GM21619 (cell line): ENCODE data around the gene MTMR6.

ENCODE experiments used
- ATAC-seq: cut with Tn5 transposase; IDR thresholded peaks from one replicate; pipeline ENCODE4 v1.9.1; 2021; ENCODE audit not compliant: unreplicated experiment

Gene MTMR6

DNA sequence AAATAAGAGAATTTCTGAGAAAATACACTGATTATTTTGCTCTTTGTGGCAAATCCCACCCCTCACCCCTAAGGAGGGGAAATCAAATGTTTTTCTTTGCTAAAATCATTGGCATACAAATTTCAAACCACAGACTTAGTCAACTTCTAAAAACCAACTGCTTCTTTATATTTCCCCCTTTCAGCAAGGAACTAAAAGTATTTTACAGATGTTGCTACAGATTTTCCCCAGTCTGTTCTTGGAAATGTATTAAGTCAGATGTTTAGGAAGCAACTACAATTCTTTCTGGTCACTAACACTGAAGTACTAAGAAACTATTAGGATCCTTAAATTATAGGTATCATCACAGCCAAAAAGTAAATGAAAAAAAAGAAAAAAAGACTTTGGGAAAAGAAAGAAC lies 6.9 kb downstream of the MTMR6 start:
- no peak for ATAC-seq

DNA sequence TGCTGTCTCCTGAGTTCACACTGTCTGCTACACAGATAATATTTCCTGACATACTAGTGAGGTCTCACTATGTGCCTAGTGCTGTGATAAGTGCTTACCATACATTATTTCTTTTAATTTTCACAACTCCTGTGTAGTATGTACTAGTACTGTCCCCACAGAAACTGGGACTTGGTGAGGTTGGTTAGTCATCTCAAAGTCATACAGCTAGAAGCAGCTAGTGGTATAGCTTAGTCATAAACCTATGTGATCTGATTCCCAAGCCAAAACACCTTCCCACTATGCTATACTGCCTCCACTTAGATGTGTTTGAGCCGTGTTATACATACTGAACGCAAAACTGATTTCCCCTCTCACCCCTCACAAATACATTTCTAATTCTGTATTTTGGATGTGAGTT lies 10.5 kb downstream of the MTMR6 start:
- ATAC-seq = no peak

DNA sequence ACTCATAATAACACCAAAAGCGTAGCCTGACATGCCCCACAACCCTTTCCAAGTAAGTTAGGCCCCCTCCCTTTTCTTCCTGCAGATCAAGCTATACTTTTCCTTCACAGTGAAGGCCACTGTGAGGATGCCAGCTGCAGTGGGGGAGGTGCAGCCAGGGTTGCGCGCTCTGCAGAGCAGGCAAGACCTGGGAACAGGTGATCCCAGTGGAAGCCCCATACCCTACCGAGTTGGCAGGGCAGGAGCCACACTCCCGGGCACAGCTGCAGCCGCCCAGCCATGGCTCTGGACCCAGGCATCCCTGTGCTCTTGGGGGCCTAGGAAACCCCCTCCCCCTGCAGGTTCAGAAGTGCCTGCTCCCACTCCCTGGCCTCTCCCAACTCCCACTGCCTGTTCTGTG lies 18.7 kb downstream of the MTMR6 start:
- ATAC-seq = no peak

DNA sequence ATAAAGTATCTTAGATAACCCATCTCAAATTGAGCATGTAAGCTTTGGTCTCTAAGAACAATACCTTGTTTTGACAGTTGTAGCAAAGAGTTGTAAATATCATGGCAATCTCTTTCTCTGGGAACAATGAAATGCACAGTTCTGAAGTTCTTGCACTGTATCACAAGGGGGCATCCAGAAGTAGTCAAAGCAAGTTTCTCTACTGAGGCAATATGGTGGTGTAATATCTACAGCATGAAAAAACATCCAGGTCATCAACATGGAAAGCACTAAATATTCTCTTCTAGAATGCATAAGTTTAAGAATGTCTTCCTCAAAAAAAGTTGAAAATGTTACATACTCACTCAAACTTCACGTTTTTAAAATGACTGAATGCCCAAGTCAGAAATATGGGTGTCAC lies 19.6 kb downstream of the MTMR6 start:
- no peak for ATAC-seq

DNA sequence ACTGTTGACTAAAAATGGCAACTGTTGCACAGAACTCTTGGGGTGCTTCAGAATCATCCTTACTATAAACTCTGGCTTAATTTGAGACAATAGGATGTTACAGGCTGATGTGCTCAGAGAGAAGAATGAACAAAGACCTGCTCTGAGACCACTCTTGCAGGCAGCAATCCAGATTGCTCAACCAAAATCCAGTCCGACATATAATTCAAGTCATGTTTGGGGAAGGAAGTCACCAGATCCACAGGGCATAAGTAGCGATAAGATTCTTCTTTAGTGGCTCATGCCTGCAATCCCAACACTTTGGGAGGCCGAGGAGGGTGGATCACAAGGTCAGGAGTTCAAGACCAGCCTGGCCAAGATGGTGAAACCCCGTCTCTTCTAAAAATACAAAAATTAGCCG lies 20.6 kb downstream of the MTMR6 start:
- no peak for ATAC-seq

DNA sequence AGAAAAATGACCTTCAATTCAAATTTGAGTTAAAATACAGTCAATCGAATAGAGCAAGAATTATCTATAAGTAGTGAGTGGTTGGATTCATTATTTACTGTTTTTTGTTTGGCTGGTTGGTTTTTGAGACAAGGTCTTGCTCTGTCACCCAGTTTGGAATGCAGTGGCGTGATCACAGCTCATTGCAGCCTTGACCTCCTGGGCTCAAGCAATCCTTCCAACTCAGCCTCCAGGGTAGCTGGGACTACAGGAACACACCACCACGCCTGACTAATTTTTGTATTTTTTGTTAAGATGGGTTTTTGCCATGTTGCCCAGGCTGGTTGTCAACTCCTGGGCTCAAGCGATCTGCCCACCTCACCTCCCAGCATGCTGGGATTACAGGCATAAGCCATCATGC lies 25.0 kb downstream of the MTMR6 start:
- ATAC-seq = no peak

DNA sequence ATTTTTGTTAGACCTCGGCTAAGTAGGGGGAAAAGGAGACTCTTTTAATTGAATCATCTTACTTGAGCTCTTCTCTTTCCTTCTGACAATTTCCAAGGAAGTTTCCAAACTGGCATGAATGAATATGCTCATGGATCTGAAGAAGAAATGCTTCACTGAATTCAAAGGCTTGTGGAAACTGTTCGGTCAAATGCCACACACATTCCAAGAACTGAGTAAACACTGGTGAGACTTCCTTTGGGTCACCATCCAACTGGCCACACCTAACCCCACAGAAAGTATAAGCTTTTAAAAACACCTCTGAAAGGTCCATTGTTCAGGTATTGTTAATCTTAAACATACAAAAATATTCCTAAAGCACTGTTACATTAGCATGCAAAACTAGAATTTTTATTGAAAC lies 33.6 kb downstream of the MTMR6 start:
- ATAC-seq = no peak

DNA sequence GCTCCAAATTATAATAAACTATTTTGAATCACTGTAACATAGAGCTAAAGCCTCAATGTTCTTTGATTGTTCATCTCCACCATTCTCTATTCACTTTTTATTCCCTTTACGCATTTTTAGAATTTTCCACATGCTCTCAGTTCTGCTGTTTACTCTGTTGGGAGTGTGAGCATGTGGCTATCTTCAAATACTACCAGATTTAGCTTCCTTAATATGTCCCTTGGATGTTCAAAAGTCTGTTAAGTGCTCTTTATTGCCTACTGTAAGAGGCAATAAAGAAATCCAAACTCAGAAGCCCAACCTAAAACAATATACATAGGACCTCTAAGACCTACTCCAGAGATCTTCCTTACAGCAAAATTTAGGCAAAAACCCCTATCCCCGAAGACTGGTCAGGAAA lies 34.5 kb downstream of the MTMR6 start:
- no peak for ATAC-seq

DNA sequence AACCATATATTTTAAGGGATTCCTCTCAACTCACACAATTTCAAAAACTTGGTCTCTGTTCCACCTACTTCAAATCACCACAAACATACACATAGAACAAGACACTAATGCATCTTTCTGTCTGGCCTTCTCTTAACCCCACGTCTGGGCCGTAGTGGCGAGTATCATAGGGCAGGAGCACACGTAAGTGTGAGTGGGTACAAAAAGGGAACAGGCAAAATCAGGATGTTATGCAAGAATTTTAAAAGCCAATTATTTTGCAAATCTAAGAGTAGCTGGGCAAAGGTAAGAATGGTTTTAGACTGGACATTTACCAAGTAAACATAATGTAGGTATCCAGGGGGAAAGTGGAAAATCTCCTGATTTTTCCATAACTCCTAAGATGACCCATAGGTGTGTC lies 35.1 kb downstream of the MTMR6 start:
- ATAC-seq = no peak

DNA sequence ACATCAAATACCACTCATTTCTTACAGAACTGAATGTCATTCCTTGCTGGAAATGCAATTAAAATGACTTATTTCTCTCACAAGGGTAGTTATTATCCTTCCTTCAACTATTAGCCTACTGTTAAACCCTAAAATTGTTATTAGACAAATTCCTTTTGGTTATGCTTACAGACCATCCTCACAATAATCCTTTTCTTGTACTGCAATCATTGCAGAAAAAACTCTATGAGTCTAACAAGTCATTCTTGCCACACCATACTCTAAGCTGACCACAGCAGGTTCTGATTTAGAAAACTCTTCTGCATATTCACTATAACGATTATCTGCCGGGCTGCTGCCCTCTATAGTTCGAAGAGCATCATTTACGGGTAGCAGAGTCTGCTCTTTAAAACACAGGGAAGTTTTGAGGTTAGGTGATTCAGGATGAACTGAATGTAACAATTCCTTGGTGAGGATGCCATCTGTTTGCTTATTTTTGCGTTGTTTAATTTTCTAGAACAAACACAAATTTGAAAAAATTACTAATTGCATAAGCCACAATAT lies 38.2 kb downstream of the MTMR6 start:
- ATAC-seq = peak; percentile 76

DNA sequence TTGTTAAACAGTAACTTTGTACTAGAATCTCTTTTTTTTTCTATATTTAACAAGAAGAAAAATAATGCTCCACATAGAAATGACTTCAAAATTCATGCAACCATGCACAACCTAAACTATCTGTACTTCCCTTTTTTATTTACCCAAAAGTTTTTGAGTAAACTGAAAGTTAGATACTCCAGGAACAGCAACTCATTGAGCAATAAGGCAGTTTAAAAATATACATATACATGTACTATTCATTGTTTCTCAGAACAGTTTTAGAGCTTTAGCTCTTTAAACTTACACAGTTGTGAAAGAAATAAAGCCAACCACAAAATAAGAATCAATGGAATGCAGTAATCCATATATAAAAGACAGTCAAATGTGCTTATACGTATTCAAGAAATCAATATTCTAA lies 39.2 kb downstream of the MTMR6 start:
- ATAC-seq = no peak

DNA sequence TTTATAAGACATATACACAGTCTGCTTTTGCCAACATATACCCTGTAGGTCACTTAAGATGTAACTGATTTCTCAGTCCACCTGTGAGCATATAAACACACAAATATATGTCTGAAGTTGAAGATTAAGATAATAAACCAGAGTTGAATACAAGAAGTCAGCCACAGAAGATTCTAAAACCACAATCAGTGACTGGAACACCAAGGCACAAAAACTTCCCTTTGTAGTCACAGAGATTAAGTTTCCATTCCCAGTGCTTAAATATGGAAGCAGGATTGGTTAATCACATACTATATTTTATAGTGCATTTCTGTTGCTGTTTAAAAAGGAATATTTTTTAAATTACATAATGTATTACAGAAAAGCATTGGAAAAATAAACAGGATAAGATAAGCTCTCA lies 39.9 kb downstream of the MTMR6 start:
- ATAC-seq = no peak

DNA sequence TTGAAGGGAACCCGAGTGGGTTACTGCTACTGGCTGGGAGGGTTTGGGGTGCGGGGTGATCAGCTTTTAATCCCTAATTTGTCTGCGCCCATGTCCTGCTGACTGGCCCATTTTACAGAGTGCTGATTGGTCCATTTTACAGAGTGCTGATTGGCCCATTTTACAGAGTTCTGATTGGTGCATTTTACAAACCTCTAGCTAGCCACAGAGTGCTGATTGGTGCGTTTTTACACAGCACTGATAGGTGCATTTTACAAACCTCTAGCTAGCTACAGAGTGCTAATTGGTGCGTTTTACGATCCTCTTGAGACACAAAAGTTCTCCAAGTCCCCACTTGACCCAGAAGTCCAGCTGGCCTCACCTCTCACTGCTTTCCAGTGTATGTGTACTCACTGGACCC lies 43.2 kb downstream of the MTMR6 start:
- ATAC-seq = no peak

DNA sequence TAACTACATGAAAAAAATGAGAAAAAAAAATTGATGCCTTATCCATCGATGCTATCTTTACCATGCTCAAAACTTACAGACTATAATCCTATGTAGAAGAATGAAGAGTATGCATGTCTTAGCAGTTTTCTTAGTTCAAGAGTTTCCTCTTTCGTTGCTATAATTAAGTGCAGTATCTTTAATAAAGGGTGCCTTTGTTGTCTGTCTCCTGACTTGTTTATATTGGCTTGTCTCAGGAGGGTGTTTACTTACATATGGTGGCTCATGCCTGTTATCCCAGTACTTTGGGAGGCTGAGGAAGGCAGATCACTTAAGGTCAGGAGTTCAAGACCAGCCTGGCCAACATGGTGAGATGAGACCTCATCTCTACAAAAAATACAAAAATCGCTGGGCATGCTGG lies 44.3 kb downstream of the MTMR6 start:
- ATAC-seq = no peak

DNA sequence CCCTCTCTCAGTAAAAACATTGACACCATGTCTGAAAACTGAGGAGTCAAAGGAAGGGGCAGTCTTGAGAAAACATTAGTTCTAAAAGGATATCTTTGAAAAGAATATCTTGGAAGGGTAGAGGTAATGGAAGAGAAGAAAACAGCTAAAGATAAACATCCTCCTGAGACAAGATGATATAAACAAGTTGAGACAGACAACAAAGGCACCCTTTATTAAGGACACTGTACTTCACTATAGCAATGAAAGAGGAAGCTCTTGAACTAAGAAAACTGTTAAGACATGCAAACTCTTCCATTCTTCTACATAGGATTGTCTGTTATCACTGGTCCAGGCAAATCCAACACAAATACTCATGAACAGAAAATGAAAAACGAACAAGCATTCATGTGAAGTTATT lies 46.3 kb downstream of the MTMR6 start:
- ATAC-seq = no peak

DNA sequence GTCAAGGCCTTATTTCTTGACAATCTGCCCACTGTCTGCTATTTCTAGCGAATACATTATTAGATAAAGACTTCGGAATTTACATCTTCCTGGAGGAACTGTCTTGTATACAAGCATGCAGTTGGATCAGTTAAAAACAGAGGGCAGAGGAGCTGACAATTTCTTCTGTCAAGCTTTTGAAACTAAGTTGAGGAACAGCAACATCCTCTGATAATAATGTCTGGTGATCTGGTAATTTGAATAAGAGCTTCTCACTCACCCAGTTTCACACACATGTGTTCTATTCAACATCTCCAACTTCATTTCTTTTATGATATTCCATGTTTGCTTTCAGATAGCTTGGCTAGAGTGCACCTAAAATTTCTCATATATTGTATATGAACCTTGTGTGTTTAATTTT lies 50.2 kb downstream of the MTMR6 start:
- ATAC-seq = no peak

DNA sequence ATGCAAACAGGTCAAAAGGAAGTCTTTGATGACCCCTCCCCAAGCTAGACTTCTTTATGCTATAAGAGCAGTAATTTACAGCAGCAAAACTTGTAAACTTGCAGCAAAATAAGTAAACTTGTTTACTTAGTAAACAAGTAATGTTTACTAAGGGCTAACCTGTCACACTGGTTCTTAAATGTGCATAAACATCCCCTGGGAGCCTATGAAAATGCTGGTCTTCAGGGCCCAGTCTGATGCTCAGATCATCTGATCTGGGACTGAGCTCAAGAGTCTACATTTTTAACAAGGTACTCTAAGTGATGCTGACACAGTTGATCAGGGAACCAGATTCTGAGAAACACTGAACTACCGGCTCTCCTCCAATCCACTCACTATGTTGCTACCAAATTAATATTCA lies 53.4 kb downstream of the MTMR6 start:
- ATAC-seq = no peak

DNA sequence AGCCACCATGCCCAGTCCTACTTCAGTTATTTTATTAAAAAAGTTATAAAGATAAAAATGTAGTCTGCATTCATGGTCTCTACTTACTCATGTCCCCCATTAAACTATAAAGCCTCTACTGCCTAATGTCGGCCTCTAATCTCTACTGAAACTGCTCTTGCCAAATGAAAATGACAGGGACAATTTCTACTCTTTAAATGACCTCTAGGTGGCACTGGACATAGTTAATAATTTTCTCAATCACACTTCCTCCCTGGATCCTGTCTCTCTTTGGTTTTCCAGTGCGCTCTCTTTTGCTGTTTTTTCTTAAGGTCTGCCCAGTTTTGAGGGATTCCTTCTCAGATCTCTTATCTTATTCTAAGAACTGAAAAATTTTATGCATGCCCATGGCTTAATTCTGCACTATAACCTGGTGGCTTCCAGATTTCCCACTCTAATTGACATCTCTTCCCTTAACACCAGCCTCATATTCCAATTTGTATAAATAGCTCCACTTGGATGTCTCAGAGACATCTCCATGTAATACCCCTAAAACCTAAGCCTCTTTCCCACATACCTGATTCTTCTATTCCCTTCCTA lies 54.3 kb downstream of the MTMR6 start:
- no peak for ATAC-seq

DNA sequence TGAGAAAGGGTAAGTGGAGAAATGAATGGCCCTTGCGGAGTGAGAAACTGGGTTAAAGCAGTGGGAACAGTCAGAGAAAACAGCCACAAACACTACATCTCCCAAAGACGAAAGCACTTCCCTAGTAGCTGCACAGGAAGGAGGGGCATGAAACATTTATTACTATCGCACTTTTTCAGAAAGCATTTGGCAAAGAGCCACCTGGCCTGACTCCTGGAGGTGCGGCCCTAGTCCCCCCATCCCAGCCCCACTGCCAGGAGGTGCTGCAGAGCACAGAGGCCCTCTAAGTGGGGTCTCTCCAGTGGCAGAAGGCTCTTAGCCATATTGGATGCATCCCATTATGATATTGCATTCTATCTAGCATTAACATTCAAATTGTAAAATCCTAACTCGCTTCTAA lies 55.8 kb downstream of the MTMR6 start:
- ATAC-seq = no peak

DNA sequence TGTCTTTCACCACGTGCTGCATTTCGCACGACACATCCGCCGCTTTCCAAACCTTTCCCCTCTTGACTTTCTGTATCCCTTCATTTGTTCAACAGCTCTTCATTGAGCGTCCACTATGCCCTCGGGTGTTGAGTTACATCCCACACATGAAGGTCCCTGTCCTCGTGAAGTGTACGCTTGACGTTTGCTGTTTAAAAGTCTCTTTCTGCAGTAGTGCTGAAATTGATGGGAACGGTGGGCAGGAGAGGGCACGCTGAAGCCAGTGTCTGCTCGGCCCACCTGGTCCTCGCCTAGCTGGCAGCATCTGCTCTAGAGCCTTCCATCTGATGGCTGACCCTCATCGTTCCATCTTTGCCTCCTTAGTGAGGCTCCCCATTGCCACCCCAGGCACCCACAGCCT lies 59.6 kb downstream of the MTMR6 start:
- ATAC-seq = no peak

DNA sequence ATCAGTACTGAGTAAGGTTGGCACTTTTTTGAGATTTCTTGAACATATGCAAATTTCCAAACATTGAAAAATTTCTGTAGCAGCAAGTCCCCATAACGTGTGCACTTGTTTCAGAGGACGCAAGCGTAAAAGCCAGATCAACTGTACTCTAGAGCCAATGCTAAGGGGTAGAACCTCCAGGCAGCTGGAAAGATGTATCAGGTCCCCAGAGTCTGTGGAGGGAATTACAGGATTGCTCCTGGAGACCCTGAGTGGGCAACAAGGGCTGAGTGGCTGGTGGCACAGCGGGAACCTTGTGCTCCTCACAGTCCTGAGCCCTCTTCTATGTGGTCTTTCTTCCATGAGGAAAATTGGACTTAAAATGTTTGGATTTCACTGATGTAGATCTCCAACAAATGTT lies 61.3 kb downstream of the MTMR6 start:
- no peak for ATAC-seq

DNA sequence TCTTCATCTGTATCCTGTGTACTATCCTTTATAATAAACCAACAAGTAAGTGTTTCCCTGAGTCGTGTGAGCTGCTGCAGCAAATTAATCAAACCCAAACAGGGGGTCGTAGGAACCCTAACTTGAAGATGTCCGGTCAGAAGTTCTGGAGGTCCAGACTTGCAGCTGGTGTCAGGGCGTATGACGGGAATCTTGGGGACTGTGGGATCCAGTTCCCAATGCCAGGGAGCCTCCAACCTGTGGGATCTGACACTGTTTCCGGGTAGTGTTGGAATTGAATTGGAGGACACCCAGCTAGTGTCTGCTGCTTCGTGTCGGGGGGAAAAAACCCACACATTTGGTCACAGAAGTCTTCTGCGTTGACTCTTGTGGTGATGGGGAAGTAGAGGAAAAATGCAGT lies 63.1 kb downstream of the MTMR6 start:
- ATAC-seq = no peak

DNA sequence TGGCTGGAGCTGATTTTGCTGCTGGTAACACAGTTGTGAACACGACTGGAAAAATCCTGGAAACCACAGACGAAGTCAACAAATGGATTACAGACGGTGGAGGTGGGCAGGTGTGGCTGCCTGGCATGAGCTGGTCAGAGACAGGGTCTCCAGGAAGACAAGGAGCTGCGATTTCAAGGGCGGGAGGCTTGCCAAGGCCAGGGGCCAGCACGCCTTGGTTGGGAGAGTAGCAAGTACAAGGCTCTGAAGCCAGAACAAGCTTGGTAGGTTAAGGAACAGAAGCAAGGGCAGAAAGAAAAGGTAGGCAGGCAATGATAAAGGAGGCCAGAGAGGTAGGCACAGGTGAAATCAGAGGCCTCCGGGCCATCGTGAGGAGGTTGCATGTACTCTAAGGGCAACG lies 64.5 kb downstream of the MTMR6 start:
- ATAC-seq = no peak

DNA sequence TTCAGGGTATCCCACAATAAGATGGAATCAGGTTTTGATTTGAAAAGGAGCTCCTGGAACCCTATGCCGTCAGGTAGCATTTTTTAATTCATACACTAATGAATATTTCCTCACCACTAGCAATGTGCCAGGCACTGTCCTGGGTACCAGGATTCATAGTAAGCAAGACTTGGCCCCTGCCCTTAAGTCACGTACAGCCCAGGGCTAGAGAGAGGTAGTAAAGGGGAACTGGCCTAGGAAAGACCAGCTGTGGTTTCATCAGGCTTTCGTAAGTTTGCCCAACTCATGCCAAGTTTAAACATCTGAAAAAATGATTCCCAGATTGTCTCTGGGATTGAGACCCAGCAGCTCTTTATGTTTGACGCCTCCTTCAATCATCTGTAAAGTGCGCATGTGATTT lies 69.3 kb downstream of the MTMR6 start:
- ATAC-seq = no peak
